PC-3 (cell line): ENCODE data around the gene EPB41L4B. TPM values are rescaled to one million over a fixed set of nuclear protein-coding genes. Genes with fewer than 3 reads are reported as not detected.

Experiments
- ATAC-seq: fragments of 200-7000 bp; cut with Tn5 transposase; 2 replicates; pipeline ENCODE4 v1.9.1; 2020; ENCODE audit warnings: mild to moderate bottlenecking, moderate library complexity
- BruUV-seq: library from RNA; stranded (reverse); fragments of 400-500 nt; replicated peaks from 2 replicates; lab custom pipeline; 2021; lab: Mats Ljungman, UMichigan
- CTCF ChIA-PET: fragments of 300-600 bp; sonication (Branson Sonifier 250); formaldehyde crosslinking; loops from one replicate; lab custom pipeline; 2022; ENCODE audit warnings: antibody characterized with exemption; lab: Charles Lee
- POLR2A ChIA-PET: fragments of 300-600 bp; sonication (Branson Sonifier 250); formaldehyde crosslinking; loops from one replicate; lab custom pipeline; 2022; ENCODE audit warnings: antibody characterized with exemption; ENCODE audit not compliant: unreplicated experiment; lab: Charles Lee
- DNase-seq: peaks from one replicate; pipeline ENCODE4 v3.0.0-alpha.2; 2015
- H2AFZ ChIP-seq: fragments of 300-600 bp; sonication (generic); 2 replicates; pipeline ENCODE4 v1.6.0; 2016; ENCODE audit warnings: antibody characterized with exemption, low read length
- H3F3A ChIP-seq: fragments of 300-600 bp; sonication (generic); one replicate; pipeline ENCODE4 v1.6.0; 2017; ENCODE audit warnings: antibody characterized with exemption, low read length, control low read depth, mild to moderate bottlenecking; ENCODE audit not compliant: unreplicated experiment
- H3K27ac ChIP-seq: fragments of 300-600 bp; sonication (generic); 2 replicates; pipeline ENCODE4 v1.5.1; 2016; ENCODE audit warnings: mild to moderate bottlenecking, low read length
- H3K27me3 ChIP-seq: fragments of 300-600 bp; sonication (generic); 2 replicates; pipeline ENCODE4 v1.6.1; 2016; ENCODE audit warnings: low read length, mixed read lengths
- H3K36me3 ChIP-seq: fragments of 300-600 bp; sonication (generic); 2 replicates; pipeline ENCODE4 v1.6.1; 2016; ENCODE audit warnings: low read depth, mixed run types, low read length, mixed read lengths
- H3K4me1 ChIP-seq: fragments of 300-600 bp; sonication (generic); 2 replicates; pipeline ENCODE4 v1.5.1; 2016; ENCODE audit warnings: low read length; ENCODE audit not compliant: insufficient read depth
- H3K4me2 ChIP-seq: fragments of 300-600 bp; sonication (generic); 2 replicates; pipeline ENCODE4 v1.6.0; 2016; ENCODE audit warnings: low read length
- H3K4me3 ChIP-seq: fragments of 300-600 bp; sonication (generic); 2 replicates; pipeline ENCODE4 v1.5.1; 2016; ENCODE audit warnings: mild to moderate bottlenecking, low read length, mixed read lengths
- H3K79me2 ChIP-seq: fragments of 300-600 bp; sonication (generic); 2 replicates; pipeline ENCODE4 v1.6.1; 2017; ENCODE audit warnings: low read length, mixed read lengths
- H3K9ac ChIP-seq: fragments of 300-600 bp; sonication (generic); 2 replicates; pipeline ENCODE4 v1.6.0; 2016; ENCODE audit warnings: mild to moderate bottlenecking, low read length
- H3K9me2 ChIP-seq: fragments of 300-600 bp; sonication (generic); replicated peaks from 2 replicates; pipeline ENCODE4 v1.6.1; 2016; ENCODE audit warnings: mixed run types, low read length, mixed read lengths
- H3K9me3 ChIP-seq: fragments of 300-600 bp; sonication (generic); 2 replicates; pipeline ENCODE4 v1.6.1; 2016; ENCODE audit warnings: low read length, mixed read lengths
- H4K20me1 ChIP-seq: fragments of 300-600 bp; sonication (generic); 2 replicates; pipeline ENCODE4 v1.6.1; 2016; ENCODE audit warnings: low read length, mixed read lengths
- EZH2 ChIP-seq: fragments of 300-600 bp; sonication (generic); IDR thresholded peaks from one replicate; pipeline ENCODE4 v1.6.1; 2017; ENCODE audit warnings: antibody characterized with exemption, mild to moderate bottlenecking, low read length; ENCODE audit not compliant: unreplicated experiment
- EZH2phosphoT487 ChIP-seq: fragments of 300-600 bp; sonication (generic); IDR thresholded peaks from 2 replicates; pipeline ENCODE4 v1.6.1; 2018; ENCODE audit warnings: mild to moderate bottlenecking, antibody characterized with exemption, low read length, borderline replicate concordance
- intact Hi-C: fragments of 100-400 bp; cut with micrococcal nuclease; formaldehyde crosslinking; loops from 2 replicates; pipeline ENCODE4 v1.9.0; 2023
- total RNA-seq: library from RNA; depleted of rRNA; stranded (reverse); fragments of >200 nt; gene quantifications from 2 replicates; pipeline ENCODE4 v1.2.3, GENCODE V29; 2014
- TF ChIP-seq, protein P1 (sequence below): fragments of 300-600 bp; sonication (generic); conservative IDR thresholded peaks from 2 replicates; pipeline ENCODE4 v1.5.1; 2017; ENCODE audit warnings: antibody characterized with exemption, low read depth, mild to moderate bottlenecking, low read length

EPB41L4B gene
- total RNA-seq, 1 experiment from 2014 or later, result 11.2 TPM

GRCh38 chr9:109316207-109316640 lies 4.6 kb downstream of the EPB41L4B start:
- POLR2A ChIA-PET, result interaction anchor here (0.6 to 0.8 kb wide), 3 partner anchors 62 to 67 kb away, joined by 3 to 10 read pairs (median 5); no protein-coding TSS in a partner anchor
- Histone ChIP-seq H3K9me2 (no peaks in the 10 kb centered on the region), H4K20me1 (peaks cover 7% of the 10 kb centered on the region; the same call in 1 of the 2 replicates), H3F3A (no peaks in the 10 kb centered on the region), H2AFZ (no peak overlapping the region), H3K4me1 (peaks cover 70% of the 10 kb centered on the region), H3K36me3 (no peaks in the 10 kb centered on the region), H3K27ac (peak overlapping the region; percentile 68), H3K4me3 (no peak overlapping the region), H3K9ac (no peak overlapping the region), H3K4me2 (peak overlapping the region; percentile 99), H3K79me2 (peaks cover 81% of the 10 kb centered on the region), H3K27me3 (no peaks in the 10 kb centered on the region), H3K9me3 (no peaks in the 10 kb centered on the region)
- BruUV-seq, result no TSS peak
- ATAC-seq (peak; percentile 81), DNase-seq (peak; percentile 96)
- CTCF ChIA-PET, result interaction anchor here (0.5 to 1.1 kb wide), 4 partner anchors 9 to 133 kb away, joined by 3 to 6 read pairs (median 4); no protein-coding TSS in a partner anchor
- intact Hi-C loops, result loop anchor here (1.0 kb wide), 2 partner anchors 9 to 65 kb away; no protein-coding TSS in a partner anchor
- TF ChIP-seq EZH2 (no peak), EZH2phosphoT487 (0 out of 2 replicates have a peak, but pooled peaks have one; percentile 39)
- TF ChIP-seq, protein P1, sequence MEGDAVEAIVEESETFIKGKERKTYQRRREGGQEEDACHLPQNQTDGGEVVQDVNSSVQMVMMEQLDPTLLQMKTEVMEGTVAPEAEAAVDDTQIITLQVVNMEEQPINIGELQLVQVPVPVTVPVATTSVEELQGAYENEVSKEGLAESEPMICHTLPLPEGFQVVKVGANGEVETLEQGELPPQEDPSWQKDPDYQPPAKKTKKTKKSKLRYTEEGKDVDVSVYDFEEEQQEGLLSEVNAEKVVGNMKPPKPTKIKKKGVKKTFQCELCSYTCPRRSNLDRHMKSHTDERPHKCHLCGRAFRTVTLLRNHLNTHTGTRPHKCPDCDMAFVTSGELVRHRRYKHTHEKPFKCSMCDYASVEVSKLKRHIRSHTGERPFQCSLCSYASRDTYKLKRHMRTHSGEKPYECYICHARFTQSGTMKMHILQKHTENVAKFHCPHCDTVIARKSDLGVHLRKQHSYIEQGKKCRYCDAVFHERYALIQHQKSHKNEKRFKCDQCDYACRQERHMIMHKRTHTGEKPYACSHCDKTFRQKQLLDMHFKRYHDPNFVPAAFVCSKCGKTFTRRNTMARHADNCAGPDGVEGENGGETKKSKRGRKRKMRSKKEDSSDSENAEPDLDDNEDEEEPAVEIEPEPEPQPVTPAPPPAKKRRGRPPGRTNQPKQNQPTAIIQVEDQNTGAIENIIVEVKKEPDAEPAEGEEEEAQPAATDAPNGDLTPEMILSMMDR, result no peak

- no peak for TF ChIP-seq EZH2phosphoT487
- TF ChIP-seq, protein P1, result no peak
- no peak for TF ChIP-seq EZH2
- Histone ChIP-seq H3K79me2 (peaks cover 87% of the 10 kb centered on the region), H3K4me2 (peak overlapping the region; percentile 52), H3K4me1 (peaks cover 67% of the 10 kb centered on the region), H3K4me3 (0 out of 2 replicates have a peak overlapping the region, but pooled peaks have one; percentile 7), H4K20me1 (peaks cover 7% of the 10 kb centered on the region; the same call in 1 of the 2 replicates), H3K9me2 (no peaks in the 10 kb centered on the region), H3K36me3 (no peaks in the 10 kb centered on the region), H3K27me3 (no peaks in the 10 kb centered on the region), H3K9me3 (no peaks in the 10 kb centered on the region), H2AFZ (no peak overlapping the region), H3K9ac (no peak overlapping the region), H3K27ac (peak overlapping the region; percentile 64), H3F3A (no peaks in the 10 kb centered on the region)
- DNase-seq (no peak), ATAC-seq (no peak)
- ChIA-PET POLR2A (no interaction called here), CTCF (interaction anchor here (0.6 to 1.1 kb wide), 2 partner anchors 9 to 132 kb away, joined by 3 to 6 read pairs; no protein-coding TSS in a partner anchor)
- BruUV-seq, result no TSS peak
- intact Hi-C loops, result loop anchor here (1.0 kb wide), 2 partner anchors 8 to 64 kb away; no protein-coding TSS in a partner anchor
Observed at GRCh38 chr9:109315480-109316206, 5.2 kb downstream of the EPB41L4B start.
